Raji (cell line): Measurements from ENCODE around the gene RAMAC.

Experiments used
- POLR2A ChIP-seq: IDR thresholded peaks from 2 replicates; pipeline ENCODE4 v1.6.1; 2011; ENCODE audit warnings: low read depth, low read length, control low read depth; ENCODE audit not compliant: insufficient read depth

Gene RAMAC

GRCh38 chr15:82995076-82995475 is 9.1 kb downstream of the RAMAC start:
- no peak for TF ChIP-seq POLR2A

DNA sequence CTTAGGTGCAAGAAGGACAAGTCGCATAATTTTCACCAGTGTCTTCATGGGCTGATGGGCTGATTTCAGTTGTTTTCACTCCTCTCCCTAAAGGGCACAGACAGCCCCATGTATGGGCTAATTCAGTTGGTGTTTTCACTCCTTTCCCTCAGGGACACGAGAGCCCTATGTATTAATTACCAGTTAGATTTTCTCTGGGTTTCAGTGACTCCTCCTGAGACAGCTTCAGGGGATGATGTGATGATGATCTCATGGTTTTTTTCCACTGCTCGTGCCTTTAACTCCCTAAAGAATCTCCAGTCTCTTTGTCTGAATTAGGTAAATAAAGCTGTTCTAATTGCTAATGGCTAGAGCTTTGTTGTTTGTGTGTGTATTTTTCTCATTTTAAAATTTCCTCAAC is 9.9 kb downstream of the RAMAC start:
- no peak for TF ChIP-seq POLR2A

- no peak for TF ChIP-seq POLR2A
Observed at GRCh38 chr15:82999426-82999825, 13.4 kb downstream of the RAMAC start.

DNA sequence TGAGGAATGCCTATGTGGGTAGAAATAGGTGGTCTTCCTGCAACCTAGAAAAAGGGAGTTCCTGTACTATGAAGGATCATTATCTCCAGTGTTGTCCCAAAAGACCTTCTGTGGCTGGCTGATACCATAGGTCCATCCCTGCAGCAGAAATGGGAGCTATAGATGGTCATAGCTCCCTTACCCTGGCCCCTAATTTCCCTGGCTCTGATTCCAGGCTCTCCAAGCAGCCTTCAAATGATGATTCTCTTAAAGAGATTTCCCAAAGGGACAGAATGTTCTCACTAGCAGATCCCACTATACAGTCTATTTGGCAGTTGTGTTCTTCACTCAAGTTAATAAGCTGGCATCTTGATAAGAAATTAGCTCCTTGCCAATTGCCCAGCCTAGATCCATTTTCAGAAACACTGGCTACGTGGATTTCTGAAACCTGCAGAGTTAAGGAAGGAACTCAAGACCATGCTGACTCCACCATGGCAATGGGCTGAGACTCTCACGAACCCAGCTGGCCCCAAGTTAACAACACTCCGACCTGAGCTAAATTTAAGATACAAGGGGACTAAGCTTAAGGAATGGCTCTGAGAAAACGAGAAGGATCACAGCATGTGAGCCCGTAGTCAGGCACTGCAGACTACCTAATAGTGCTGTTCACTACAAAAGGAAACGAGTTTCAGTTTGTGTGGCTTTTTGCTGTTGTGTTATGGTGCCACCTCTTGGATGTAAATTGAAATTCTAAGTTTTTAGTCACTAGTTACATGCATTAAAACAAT is 14.1 kb downstream of the RAMAC start:
- peak; percentile 32; the same call in 1 of the 2 replicates for TF ChIP-seq POLR2A

DNA sequence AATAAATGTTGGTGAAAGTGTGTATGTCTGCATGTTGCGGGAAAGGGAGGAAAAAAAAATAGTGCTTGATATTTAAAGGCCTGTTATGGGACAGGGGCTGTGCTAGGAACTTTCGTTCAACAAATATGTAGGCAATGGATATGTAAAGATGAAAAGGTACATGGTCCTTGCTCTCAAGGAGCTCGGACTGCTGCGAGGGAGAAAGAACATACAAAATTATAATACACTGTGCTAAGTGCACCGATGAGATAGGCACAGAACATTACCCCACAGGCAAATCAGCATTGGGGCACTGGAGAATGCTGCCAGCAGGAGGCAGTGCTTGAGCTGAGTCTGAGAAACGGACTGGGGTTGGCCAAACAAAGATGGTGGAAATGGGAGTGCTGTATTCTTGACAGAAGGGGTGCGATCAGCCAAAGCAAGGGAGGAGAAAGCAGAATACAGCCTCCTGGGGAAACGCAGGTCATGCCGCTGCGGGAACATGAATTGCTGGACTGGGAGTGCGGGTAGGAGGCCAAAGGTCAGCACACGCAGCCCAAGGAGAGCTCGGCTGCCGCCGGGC is 24.8 kb downstream of the RAMAC start:
- no peak for TF ChIP-seq POLR2A

DNA sequence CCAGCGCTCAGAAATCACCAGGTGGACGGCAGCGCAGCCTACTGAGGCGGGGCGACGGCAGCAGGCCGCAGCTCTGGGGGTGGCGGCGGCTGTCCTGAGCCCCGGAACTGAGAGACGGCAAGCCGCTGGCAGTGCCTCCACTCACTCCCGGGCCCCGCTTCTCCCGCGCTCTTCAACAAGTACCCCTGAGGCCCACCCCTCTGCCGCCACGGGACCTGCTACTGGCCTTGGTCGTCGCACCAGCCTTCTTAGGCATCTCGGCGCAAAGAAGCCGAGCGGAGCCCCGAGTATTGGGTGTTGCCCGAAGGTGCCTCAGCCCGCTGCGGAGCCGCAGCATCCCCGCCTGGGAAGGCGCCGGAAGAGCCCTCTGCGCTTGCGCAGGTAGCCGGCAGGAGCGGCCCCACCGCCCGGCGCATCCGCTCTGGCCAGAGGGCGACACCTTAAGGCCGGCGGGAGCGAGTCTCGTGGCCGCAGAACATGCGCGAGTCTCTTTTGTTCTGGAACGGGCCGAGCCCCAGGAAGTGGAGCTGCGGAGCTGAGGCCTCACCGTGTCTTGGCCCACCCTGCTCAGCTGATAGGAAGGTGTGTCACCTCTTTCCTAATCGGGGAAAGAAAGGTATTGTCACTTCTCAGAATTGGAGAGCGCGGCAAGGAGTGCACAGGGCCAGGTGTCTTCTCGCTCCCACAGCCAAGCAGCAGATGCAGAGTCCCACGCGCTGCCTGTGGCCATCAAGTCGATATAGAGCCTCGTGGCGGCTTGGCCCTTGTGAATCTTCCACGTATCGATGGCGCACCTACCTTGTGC is 25.5 kb downstream of the RAMAC start, which contains the start of gene C15orf40:
Gene C15orf40, minus strand, starts transcription at position 369 of the 805 bp plus-strand sequence. Its CDS starts 32 bp downstream, at position 337.
- peak; percentile 85 for TF ChIP-seq POLR2A

DNA sequence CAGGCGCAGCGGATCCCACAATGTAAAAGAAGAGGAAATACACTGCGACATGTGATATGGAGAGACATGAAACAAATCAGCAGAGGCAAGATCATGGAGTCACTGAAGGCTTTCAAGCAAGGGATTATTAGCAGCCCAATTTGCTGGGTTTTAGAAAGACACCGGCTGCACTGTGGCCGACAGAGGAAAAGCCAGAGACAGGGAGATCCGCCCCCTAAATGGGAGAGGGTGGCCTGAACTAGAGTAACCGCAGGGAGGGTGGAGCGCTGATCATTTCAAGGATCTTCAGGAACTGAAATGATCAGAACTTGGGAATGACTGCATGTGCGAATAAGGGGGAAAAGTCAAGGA is 26.0 kb downstream of the RAMAC start:
- no peak for TF ChIP-seq POLR2A

GRCh38 chr15:83012636-83013035 is 26.6 kb downstream of the RAMAC start:
- TF ChIP-seq POLR2A = no peak

GRCh38 chr15:83014205-83014653 is 28.2 kb downstream of the RAMAC start:
- TF ChIP-seq POLR2A = 0 out of 2 replicates have a peak, but pooled peaks have one; percentile 10

DNA sequence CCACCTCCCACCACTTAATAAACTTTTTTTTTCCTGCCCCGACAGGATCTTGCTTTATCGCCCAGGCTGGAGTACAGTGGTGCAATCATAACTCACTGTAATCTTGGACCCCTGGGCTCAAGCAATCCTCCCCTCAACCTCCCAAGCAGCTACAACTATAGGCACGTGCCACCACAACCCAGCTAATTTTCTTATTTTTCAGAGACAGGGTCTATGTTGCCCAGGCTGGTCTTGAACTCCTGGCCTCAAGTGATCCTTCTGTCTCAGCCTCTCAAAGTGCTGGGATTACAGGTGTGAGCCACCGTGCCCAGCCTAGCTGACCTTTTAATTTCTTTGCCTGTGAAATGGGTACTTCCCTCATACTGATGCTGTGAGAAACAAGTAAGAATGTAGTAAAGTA is 29.4 kb downstream of the RAMAC start:
- no peak for TF ChIP-seq POLR2A

GRCh38 chr15:83016906-83017305 is 30.9 kb downstream of the RAMAC start:
- TF ChIP-seq POLR2A = no peak

GRCh38 chr15:83018436-83018835 is 32.4 kb downstream of the RAMAC start:
- TF ChIP-seq POLR2A = no peak

DNA sequence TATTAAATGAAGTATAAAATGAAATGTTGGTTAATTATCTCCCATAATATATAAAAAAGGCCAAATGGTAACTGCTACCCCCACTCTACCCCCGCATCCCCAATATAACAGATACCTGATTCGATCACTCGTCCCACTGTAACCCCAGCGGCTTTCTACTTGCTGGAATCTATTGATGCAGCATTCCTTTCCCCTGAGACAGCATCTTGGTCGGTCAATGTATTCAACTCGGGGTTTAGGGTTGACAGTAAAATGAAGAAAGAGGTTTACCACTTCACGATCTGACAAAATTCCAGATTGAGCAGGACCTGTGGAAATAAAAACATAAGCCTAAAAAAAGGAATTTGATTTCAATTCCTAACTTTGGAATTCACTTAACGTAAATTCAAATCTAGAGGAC is 44.0 kb downstream of the RAMAC start:
- TF ChIP-seq POLR2A = no peak

DNA sequence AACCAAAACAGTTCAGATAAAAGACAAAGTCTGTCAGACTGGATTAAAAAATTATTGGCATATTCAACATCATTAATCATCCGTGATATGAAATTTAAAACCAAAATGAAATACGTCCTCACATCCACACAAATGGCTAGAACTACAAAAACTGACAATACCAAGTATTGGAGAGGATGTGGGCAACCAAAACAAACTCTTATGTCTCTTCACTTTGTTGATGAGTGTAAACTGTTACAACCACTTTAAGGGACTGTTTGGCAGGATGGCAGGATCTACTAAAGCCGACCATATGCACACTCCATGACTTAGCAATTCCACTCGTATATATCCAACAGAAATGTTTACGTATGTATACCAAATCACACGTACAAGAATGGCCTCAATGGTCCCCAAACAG is 50.2 kb downstream of the RAMAC start:
- TF ChIP-seq POLR2A = no peak

DNA sequence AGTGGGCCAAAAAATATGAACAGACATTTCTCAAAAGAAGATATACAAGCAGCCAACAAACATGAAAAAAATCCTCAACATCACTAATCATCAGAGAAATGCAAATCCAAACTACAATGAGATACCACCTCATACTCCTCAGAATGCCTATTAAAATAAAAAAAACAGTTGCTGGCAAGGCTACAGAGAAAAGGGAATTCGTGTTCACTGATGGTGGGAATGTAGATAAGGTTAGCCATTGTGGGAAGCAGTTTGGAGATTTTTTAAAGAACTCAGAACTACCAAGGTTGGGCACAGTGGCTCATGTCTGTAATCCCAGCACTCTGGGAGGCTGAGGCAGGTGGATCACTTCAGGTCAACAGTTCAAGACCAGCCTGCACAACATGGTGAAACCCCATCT is 53.2 kb downstream of the RAMAC start:
- no peak for TF ChIP-seq POLR2A
